Right kidney (tissue), 1 donor: Measurements from ENCODE around the gene TFR2.

Source experiments
- DNase-seq: peaks from one replicate; pipeline ENCODE4 v3.0.0-alpha.2; 2016

Gene TFR2

DNA sequence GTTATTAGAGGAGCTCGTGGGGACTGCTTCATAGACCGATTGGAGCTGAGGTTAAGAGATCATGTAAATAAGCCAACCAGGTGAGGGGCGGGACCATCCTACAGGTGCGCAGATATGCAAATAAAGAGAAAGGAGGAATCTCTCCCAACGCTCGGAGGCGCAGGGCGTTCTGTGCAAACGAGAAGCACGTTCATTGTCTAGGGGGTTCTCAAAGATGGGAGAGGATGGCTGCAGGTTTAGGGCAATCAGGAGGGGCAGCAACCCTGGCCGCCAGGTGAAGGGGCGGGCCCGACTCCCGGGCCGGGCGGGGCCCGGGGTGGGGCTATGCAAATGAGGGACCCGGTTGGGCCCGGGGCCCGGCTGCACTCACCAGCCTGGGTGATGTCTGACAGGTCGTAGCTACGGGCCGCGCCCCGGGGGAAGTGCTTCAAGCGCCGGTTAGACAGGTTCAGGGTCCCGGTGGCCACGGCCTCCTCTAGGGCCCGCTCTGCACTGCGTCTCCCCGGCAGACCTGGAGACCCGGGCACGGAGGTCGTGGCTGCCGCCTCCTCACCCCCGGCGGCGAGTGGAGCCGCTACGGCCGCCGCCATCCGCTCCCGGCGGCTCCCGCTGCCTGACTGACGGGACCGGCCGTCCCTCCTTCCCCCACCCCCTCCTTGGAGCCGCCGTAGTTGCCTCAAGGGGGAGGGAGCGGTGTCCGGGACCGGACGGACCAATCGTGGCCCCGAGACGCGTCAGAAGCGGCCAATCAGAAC lies 55.7 kb downstream of the TFR2 start, which contains the start of gene LRCH4:
TSS of gene LRCH4 (minus strand) at position 619 of the 755 bp plus-strand sequence. CDS start at position 590, 29 bp downstream.
- DNase-seq, result no peak

DNA sequence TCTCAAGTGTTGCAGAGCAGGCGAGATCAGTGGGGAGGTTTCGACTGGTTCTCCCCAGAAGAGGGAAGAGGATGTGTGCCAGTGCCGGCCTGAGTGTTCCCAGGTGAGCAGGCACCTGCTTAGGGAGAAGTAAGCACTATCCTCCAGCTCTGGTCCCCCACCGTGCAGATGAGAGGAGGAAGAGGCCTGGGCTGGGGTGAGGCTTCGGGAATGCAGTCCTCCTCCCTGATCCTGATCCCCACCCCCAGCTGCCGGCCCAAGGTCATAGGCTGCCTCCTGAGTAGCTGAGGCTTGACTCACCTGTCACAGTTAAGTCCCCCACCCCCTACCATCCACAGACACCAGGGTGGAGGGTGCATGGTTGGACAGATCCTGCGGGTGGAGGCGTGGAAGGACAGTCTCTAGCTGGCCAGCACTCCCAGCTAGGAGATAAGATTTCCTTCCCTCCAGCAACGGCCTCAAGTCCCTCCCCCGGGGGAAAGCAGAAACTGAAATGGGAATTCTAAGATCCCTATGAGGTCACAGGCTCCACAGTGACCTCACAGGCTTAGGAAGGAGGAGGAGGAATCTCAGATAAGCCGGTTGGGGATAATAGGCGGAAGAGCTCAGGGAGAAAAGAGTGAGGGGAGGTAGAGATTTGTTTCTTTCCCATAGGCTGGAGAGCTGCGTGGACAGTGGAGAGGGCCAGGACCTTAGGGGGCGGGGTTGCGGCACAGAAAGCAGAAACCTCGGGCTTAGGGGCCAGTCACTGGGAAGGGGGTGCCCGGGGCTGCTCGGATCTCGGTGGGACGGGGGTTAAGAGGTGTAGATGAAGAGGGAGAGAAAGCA lies 56.5 kb downstream of the TFR2 start:
- DNase-seq, result peak; percentile 57

DNA sequence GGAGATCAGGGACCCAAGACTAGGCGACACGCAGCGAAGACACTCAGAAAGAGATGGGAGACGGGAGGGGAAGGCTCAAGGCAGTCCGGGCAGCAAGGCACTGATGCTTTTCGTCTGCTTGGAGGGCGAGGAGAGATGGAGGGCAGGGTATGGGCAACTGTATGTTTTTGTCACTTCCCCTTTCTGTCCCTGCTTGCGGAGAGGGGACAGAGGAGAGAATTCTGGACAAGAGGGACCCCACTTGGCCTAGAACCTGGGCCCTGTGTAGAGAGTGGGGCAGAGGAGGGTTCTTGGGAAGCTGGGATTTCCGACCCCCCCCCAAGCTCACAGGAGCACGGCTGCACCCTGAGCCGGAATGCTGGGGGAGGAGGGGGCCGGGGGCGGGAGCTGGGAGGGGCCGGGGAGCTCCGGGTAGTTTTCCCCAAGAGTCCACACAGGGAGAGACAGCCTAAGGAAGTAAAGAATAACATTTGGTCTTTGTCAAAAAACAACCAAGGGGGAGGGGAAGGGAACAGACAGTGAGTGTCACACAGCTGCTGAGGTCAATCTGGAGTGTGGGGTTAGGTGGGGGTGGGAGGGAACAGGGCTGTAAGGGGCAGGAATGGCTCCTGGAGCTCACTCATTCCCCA lies 57.2 kb downstream of the TFR2 start:
- no peak for DNase-seq

DNA sequence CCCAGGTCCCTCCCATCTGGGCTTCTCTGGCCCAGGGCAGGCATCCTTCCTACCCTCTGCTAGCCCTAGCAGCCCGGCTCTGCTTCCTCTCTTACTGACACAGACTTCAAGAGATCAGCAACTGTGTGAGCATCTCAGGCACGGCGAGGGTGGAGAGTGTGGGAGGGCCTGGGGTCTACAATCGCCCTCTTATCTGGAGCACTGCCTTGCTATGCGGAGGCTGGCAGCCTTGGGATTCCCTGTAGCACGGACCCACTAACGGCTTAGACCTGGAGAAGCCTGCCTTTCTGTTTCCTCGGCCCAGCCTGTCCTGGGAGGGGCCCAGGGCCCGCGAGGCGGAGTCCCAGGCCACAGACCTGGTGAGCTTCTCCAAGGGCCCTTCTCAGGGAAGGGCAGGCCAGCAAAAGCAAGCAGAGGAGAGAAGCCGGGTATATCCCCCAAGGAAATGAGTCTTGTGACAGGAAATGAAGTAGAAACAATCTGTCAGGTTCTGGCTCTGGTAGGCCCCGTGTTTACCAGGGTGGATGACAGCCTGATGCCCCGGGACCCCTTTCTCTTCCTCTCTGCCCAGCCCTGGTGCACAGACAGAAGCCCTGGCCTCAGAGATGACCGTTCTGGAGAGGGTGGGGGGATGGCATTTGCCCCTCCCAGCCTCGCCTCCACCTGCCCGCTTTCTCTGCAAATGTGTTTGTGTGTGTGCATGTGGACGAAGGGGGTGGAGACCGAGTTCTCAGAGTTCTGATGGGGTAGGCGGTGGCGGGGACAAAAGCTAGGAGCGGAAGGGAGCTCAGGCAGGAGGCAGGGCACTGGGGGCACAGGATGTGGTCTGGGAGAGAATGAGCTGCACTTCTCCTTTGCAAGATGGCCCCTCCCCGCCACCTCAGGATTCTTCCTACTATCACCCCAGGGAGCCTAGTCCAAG lies 58.0 kb downstream of the TFR2 start:
- no peak for DNase-seq

DNA sequence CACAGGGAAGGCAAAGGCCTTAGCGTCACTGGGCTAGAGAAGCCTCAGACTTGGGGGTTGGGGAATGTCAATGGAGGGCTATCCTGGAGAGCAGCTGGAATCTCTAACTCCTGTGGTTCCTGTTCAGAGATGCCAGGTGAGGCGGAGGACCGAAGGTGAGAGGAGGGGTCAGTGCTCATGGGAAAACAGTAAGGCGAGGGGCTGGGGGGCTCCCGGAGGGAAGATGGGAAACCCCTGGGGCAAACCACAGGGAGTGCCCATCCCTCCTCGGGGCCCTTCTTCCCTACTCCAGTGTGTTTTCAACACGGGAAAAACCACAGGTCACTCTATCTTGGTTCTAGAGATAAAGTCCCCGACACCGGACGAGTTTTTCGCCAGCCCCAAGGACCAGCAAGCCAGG lies 58.7 kb downstream of the TFR2 start:
- no peak for DNase-seq

DNA sequence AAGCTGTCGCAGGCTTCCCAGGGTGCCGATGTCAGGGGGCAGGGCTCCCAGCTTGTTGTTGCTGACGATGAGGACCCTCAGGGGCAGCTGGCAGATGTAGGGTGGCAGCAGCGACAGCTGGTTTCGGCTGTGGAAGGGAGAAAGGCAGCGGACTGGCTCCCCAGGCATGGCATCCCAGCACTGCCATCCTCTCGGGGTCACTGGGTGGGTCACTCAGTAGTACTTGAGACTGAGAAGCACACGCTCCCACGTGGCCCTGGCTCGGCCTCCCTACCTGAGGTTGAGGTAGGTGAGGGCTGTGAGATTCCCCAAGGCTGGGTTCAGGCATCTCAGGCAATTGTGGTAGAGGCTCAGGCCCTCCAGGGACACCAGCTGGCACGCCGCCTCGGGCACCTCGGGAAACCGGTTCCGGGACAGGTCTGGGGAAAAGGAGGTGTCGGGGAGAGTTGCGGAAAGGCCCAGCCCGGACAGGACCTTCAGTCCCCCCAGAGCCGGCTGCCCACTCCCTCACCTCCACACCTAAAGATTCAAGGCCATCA lies 59.2 kb downstream of the TFR2 start:
- DNase-seq, result no peak

DNA sequence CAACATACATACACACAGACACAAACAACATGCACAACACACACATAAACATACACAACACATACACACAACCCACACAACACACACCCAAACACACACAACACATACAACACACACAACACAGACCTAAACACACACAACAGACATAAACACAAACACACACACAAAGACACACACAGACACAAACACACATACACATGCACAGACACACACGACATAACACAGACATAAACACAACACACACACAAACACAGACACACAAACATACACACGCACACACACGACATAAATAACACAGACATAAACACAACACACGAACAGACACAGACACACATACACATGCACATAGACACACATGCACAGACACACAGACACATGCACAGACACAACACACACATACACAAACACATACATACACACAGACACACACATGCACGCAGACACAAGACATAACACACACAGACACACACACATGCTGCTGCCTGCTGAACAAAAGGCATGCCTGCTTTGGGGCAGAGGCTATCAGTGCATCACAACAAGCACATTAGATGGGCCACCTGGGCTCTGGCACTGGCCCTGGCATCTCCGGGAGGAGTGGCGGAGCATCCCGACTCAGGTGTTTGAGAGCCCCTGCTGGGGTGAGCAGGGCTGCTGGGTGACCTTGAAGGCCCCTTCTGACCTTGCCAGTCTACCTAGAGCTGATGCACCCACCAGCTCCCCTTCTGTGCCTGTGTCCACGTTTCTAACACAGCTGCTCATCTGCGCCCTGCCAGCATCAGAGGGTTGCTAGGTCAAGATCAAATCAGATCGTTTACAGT lies 60.7 kb downstream of the TFR2 start:
- no peak for DNase-seq

DNA sequence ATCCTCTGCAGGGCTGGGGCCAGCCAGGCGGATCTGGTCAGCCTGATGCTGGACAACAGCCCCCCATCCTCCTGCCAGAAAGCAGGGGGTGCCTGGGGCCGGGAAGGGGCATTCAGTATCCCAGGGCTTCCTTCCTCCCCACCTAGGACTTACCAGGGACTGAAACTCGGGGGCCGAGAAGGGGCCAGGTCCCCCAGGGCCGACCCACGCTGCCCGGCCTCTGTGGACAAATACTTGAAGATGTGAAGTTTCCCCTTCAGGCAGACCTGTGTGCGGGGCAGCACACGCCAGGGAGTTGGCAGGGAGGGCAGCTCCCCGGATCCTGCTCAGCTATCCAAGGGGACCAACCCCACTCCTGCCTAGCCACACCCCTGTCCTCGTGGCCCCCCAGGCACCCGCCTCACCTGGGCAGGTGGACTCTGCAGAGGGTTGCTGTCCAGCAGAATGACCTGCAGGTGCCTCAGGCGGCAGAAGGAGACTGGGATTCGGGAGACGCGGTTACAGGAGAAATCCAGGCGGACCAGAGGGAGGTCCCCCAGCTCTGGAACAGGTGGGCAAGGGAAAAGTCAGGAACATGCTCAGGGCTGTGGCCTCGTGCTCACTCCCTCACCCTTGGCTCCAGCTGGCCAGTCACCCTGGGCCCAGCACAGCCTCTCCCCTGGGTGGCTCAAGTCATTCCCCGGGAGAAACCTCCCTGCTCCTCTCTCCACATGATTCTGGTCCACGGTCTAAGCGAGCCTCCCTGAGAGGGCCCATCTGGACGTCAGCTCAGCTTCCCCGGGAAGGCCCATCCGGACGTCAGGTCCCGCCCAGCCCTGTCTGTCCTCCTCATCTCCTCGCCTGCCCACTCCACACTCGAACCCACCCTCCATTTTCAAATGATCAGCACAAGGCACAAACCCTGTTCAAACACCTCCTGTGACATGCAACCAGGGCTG lies 62.8 kb downstream of the TFR2 start:
- no peak for DNase-seq

DNA sequence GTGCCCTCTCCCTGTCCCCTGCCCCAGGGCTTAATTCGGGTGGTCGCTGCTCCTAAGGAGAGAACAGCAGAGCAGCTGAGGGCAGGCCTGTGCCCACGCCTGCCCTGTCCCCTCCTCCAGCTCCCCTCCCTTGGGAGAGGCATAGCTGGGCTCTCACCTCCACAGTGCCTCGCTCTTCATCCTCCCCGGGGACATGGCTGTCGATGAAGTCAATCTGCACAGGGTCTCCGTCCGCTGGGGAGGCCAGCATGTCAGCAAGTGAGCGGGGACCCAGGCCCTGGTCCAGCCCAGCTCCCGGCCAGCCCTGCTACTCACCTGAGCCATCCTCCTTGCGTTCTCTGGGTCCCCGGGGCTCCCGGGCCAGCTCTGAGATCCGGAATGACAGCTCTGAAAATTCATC lies 63.8 kb downstream of the TFR2 start:
- DNase-seq, result no peak

DNA sequence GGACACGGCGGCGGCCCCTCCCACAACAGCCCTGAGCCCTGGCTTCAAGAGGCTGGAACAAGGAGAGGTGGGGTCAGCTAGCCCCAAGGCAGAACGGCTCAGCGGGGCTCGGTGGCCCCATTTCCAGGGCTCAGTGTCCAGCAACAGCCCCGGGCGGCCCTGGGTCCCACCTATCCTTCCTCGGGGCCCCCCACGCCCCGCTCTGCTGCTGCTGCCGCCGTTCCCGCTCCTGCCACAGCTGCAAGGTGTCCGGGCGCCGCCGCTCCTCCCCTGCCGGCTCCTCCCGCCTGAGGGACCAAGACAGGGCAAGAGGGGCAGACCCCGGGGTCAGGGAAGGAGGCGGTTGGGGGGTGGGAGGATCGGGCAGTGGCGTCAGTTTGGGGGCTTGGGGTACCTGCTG lies 64.2 kb downstream of the TFR2 start:
- DNase-seq, result no peak

DNA sequence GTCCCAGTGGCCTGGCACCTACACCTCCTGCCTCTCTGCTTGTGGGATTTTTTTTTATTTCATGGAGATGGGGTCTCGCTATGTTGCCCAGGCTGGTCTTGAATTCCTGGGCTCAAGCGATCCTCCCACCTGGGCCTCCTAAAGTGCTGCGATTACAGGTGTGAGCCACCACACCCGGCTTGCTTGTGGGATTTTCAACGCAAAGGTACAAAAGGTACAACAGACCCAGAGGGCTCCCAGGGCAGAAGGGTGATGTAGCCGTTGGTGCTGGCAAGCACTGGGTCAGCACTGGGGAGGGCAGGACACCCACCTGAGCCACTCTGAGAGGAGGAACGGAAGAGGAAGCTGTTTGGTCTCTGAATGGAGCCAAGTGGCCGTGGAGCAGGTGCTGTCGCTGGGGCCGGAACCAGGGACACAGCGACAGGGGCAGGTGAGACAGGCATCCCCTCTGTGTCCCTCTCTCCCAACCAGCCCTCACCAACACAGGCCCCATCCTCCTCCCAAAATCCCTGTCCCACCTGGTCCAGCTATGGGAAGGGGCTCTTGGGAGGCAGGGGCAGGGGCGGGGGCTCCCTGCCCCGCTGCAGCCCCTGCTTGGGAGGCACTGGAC lies 64.9 kb downstream of the TFR2 start:
- no peak for DNase-seq

DNA sequence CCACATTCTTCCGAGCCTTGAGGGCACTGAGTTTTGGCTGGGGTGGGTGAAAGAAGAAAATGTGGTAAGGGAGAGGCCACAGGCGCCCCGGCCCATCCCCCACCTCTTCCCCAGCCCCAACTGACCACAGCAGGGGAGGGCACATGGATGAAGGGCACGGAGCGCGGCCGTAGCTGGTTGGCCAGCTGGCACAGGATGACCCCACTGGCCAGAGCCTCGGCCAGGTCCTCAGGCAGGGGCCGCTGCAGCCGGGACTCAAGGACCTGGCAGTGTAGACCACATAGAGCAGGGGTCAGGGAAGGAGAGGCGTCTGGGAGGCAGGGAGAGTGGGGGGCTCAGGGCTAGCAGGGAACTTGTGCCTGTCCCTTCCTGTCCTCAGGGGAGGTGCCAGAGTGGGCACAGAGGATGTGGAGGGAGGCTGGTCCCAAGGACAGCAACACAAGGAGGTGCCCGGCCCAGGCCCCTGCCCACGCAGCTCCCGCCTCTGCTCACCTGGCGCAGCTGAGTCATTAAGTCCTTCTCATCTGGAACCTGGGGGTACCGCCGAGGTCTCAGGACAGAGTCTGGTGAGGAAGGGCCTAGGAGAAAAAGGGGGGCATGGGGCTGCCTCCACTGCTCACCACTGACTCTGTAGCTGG lies 65.5 kb downstream of the TFR2 start:
- no peak for DNase-seq

DNA sequence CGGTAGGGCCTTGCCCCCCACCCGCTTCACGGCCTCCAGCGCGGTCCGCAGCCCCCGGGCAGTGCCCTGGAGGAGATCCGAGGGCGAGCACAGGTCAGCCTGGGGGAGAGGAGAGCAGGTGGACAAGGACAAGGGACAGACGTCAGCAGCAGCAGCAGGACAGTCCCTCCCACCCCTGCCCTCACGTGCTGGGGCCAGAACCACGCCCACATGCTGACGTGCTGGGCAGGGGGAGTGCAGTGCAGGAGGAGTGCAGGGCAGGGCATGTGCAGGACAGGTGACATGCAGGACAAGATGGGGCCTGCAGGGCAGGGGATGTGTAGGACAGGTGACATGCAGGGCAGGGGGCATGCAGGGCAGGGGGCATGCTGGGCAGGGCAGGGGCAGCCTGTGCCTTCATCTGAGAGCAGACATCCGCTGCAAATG lies 66.1 kb downstream of the TFR2 start:
- DNase-seq, result no peak

DNA sequence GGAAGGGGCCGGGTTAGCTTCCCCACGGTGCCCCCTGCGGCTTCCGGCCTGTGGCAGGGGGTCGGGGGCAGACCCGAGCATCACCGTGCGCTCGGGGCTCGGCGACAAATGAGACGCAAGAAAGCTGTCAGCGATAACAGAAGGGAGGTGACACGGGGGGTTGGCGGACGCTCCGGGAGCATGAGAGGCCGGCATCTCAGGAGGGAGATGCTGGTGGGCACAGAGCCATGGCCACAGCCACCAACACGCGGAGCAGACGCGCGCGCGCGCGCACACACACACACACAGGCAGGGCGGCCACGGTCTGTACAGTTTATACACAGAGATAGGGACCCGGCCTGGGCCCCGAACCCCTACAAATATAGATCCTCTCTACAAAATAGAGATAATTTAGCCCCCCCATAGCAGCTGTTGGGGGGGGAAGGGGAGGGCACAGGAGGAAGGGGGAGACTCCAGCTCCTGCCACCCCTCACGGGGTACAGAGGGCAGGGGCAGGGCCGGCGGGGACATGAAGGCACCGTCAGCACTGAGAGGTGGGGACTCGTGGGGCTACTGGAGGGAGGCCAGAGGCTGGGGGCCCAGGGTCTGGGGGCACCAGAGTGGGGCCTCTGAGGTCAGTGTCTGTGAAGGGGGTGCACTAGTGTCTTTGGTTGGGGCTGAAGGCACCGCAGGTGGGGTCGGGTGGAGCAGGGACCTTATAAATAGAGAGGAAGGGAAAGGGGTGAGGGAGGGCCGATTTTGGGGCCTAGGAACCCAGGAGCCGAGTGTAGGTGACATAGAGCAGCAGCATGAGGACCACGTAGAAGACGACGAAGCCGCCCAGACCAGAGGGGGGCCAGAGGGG lies 66.8 kb downstream of the TFR2 start:
- no peak for DNase-seq

DNA sequence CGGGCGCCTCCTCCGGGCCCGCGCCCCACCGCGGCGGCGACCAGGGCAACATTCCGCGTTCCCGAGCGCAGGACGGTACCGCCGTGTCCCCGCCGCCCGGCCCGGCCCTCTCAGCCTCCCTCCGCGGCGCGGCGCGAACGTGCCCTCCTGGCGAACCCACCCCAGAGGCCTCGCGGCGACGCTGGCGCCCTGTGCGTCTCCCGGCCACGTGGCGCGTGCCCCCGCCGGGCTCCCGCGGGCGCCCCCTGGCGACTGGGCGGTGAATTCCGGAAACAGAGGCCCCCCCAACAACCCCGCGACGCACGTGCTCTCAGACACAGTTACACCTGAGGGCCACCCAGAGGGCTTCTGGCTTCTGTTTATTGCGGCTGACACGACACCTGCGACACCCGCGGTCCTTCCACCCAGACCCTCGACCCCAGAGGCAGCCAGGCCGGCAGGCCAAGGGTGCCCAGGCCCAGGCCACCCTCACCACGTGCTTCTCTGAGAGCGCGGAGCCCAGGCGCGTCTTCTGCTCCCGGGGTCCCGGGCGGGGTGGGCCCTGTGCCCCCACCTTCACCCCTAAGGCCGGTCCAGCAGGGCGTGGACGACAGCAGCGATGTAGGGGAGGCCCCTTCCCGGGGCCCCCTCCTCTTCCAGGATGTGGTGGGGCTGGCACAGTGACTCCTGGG lies 67.5 kb downstream of the TFR2 start, which contains the start of gene SAP25:
TSS of gene SAP25 (minus strand) at position 210 of the 671 bp plus-strand sequence. CDS start at position 52, 158 bp downstream.
- no peak for DNase-seq

DNA sequence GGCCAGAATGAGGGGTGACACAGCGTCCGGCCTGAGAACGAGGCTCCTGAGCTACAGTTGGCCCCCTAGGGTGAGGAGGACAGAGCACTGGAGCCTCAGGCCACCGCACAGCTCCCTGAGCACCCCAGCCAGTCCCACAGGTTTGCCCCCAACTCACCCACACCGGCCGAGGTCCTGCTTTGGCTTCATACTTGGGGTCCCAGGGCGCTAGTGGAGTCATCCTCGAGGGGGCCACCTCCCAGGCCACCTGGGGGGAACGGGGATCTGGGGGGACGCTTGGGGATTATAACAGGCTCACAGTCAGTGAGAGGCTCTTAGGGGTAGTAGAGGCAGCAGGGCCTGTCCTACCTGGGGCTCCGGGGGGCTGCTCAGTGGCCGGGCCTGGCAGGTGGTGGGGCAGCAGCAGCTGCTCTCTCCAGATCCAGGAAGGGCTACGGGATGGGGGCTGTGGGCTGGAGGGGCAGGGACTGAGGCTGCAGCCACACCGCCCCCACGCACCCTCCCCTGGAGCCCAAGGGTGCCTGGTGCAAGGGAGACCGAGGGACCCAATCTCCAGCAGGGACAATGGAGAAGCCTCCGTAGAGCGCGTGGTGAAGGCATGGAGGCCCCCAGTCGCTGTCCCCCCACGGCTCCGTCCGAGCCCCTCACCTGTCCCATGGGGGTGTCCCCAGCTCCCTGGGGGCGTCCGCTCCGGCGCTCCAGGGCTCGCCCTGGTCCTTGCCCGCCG lies 68.2 kb downstream of the TFR2 start:
- no peak for DNase-seq
